ENCODE measurements around the gene OSBPL10.

OSBPL10 gene

GRCh38 chr3:31879365-31879764 lies 101.7 kb downstream of the OSBPL10 start:
- Histone ChIP-seq H2AFZ (ENCODE audit: low read length) (no peak overlapping the region), H3K9me2 (replicated peaks; ENCODE audit: low read depth, low read length) (no peaks in the 10 kb centered on the region), H3K4me3 (ENCODE audit: low read length, poor library complexity, severe bottlenecking) (no peak overlapping the region), H3K36me3 (ENCODE audit: insufficient read depth, low read length) (no peaks in the 10 kb centered on the region), H3K4me1 (ENCODE audit: insufficient read depth, low read length, poor library complexity, severe bottlenecking) (no peaks in the 10 kb centered on the region), H4K20me1 (ENCODE audit: insufficient read depth, low read length, poor library complexity, severe bottlenecking) (no peaks in the 10 kb centered on the region), H3K9me3 (ENCODE audit: insufficient read depth, low read depth, low read length) (no peaks in the 10 kb centered on the region), H3K79me2 (ENCODE audit: insufficient read depth, low read length) (no peaks in the 10 kb centered on the region), H3K9ac (ENCODE audit: low read depth, low read length, poor library complexity, severe bottlenecking) (no peak overlapping the region), H3F3A (ENCODE audit: low read depth) (no peaks in the 10 kb centered on the region), H3K27me3 (ENCODE audit: insufficient read depth, low read length, poor library complexity, severe bottlenecking) (no peaks in the 10 kb centered on the region), H3K4me2 (ENCODE audit: low read depth, low read length, poor library complexity, severe bottlenecking) (no peak overlapping the region)
- TF ChIP-seq EZH2phosphoT487 (IDR thresholded peaks at IDR 0.05; ENCODE audit: borderline replicate concordance) (no peak), CTCF (conservative IDR thresholded peaks at IDR 0.05; ENCODE audit: low read length) (no peak)

DNA sequence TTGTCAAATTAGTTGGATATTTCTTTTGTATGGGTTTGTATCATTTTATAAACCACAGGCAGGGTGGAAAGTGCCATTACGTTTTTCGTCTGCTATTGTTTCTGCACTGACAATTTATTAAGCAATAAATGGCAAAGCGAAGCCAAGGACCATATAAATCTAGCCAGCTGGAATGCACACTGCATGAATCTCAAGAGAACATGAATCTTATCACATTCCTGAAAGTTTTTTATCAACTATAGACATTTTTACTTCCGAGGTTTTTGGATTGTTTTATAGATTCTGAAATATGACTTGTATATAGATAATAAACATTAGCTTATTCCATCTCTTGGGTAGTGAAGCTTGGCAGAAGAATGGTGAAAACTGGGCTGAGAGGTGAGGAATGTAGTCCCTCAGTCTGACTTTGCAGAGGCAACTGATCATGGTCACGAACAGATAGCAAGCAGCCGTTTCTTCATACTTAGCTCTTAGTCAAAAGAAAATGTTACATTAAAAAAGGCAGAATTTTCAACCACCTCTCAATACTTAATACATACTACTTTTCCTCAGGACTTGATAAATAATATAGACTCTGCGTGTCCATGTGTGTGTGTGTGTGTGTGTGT lies 102.7 kb downstream of the OSBPL10 start:
- H4K20me1 ChIP-seq (ENCODE audit: insufficient read depth, low read length, poor library complexity, severe bottlenecking), result no peaks in the 10 kb centered on the region
- H3K4me3 ChIP-seq (ENCODE audit: low read length, poor library complexity, severe bottlenecking), result no peak overlapping the region
- no peaks in the 10 kb centered on the region for H3K36me3 ChIP-seq (ENCODE audit: insufficient read depth, low read length)
- no peaks in the 10 kb centered on the region for H3K9me3 ChIP-seq (ENCODE audit: insufficient read depth, low read depth, low read length)
- H3K4me1 ChIP-seq (ENCODE audit: insufficient read depth, low read length, poor library complexity, severe bottlenecking), result no peaks in the 10 kb centered on the region
- no peaks in the 10 kb centered on the region for H3F3A ChIP-seq (ENCODE audit: low read depth)
- H3K4me2 ChIP-seq (ENCODE audit: low read depth, low read length, poor library complexity, severe bottlenecking), result no peak overlapping the region
- no peaks in the 10 kb centered on the region for H3K79me2 ChIP-seq (ENCODE audit: insufficient read depth, low read length)
- no peak overlapping the region for H3K9ac ChIP-seq (ENCODE audit: low read depth, low read length, poor library complexity, severe bottlenecking)
- H3K27me3 ChIP-seq (ENCODE audit: insufficient read depth, low read length, poor library complexity, severe bottlenecking), result no peaks in the 10 kb centered on the region
- H3K9me2 ChIP-seq (replicated peaks; ENCODE audit: low read depth, low read length), result no peaks in the 10 kb centered on the region
- H2AFZ ChIP-seq (ENCODE audit: low read length), result no peak overlapping the region
- no peak for TF ChIP-seq CTCF (conservative IDR thresholded peaks at IDR 0.05; ENCODE audit: low read length)
- TF ChIP-seq EZH2phosphoT487 (IDR thresholded peaks at IDR 0.05; ENCODE audit: borderline replicate concordance), result no peak

DNA sequence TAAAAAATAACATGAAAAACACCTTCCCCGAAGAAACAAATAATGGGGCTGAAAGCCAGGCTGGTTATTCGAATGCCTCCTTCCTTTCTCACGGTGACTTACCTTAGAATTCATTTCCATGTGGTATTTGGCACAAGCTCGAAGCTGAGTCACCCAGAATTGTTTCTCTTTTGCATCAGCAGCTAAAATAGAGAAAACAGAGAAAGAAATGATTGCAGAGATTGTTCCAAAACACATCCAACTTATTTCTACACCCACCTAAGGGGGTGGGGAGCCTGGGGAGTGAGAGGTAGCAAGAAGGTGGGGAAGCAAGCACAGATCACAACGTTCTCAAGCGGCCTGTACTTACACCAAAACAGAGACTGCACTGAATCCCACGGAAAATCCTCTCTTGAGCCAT lies 104.7 kb downstream of the OSBPL10 start:
- no peaks in the 10 kb centered on the region for H3K36me3 ChIP-seq (ENCODE audit: insufficient read depth, low read length)
- no peak overlapping the region for H3K4me2 ChIP-seq (ENCODE audit: low read depth, low read length, poor library complexity, severe bottlenecking)
- H3F3A ChIP-seq (ENCODE audit: low read depth), result no peaks in the 10 kb centered on the region
- H2AFZ ChIP-seq (ENCODE audit: low read length), result no peak overlapping the region
- no peaks in the 10 kb centered on the region for H4K20me1 ChIP-seq (ENCODE audit: insufficient read depth, low read length, poor library complexity, severe bottlenecking)
- no peaks in the 10 kb centered on the region for H3K9me3 ChIP-seq (ENCODE audit: insufficient read depth, low read depth, low read length)
- no peak overlapping the region for H3K9ac ChIP-seq (ENCODE audit: low read depth, low read length, poor library complexity, severe bottlenecking)
- H3K4me3 ChIP-seq (ENCODE audit: low read length, poor library complexity, severe bottlenecking), result no peak overlapping the region
- H3K27me3 ChIP-seq (ENCODE audit: insufficient read depth, low read length, poor library complexity, severe bottlenecking), result no peaks in the 10 kb centered on the region
- H3K9me2 ChIP-seq (replicated peaks; ENCODE audit: low read depth, low read length), result no peaks in the 10 kb centered on the region
- H3K79me2 ChIP-seq (ENCODE audit: insufficient read depth, low read length), result no peaks in the 10 kb centered on the region
- TF ChIP-seq CTCF (conservative IDR thresholded peaks at IDR 0.05; ENCODE audit: low read length) (no peak), EZH2phosphoT487 (IDR thresholded peaks at IDR 0.05; ENCODE audit: borderline replicate concordance) (no peak)
- no peaks in the 10 kb centered on the region for H3K4me1 ChIP-seq (ENCODE audit: insufficient read depth, low read length, poor library complexity, severe bottlenecking)

Data from Loucy (cell line).